H4 (cell line): ENCODE results near the gene COX11. TPM values are rescaled to one million over a fixed set of nuclear protein-coding genes. Genes with fewer than 3 reads are reported as not detected.

Source experiments
- DNase-seq: peaks from one replicate; pipeline ENCODE4 v3.0.0-alpha.2; 2015; ENCODE audit warnings: low spot score
- total RNA-seq: library from RNA; depleted of rRNA; stranded (reverse); fragments of >200 nt; shearing (Covaris generic); gene quantifications from 2 replicates; pipeline ENCODE4 v1.2.3, GENCODE V29; 2014

The COX11 gene
- total RNA-seq, 1 experiment from 2014 or later, result 122 TPM

DNA sequence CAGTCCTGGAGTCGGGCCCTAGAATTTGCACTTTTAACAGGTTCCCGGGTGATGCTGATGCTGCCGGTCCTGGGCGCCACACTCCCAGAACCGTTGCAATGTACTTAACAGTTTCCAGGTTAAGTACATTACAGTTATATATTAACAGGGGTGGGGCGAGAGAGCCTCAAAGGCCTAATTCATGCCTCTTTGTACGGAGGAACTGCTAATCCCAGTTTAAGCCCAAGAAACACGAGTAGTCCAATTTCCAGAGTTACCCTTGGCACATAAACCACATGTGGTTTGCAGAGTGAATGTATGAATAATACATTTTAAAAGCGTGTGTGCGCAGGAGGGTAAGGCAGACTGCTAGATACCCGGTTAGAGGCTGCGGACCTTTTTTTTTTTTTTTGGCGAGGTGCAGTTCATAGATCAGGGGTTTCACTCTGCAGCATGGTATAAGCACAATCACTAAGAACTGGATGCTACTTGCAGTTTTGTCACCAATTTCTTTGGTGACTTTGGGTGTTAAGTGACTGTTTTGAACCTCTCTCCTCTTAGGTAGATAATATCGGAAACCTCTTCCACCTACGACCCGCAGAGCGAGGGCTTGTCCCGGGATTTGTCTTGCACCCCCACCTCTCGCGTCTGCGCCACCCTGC is 713 bp downstream of the COX11 start:
- DNase-seq, result no peak

DNA sequence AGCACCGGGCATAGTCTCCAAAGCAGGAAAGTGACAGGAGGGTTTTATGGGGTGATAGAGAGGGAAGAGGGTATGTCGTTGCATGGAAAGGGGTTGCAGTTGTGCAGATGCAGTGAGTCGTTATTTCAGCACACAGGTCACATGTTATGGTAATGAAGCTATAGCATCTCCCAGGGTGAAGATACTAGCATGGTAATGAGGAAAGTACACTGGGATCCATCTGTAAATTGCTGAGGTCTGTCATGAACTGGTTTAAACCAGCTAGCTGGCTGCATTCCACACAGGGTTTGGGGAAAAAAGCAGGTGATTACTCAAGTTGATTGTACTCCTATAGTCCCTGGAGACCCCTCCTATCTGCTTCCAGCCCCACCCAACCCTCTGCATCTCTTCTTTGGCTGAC is 11.7 kb downstream of the COX11 start:
- DNase-seq, result no peak

DNA sequence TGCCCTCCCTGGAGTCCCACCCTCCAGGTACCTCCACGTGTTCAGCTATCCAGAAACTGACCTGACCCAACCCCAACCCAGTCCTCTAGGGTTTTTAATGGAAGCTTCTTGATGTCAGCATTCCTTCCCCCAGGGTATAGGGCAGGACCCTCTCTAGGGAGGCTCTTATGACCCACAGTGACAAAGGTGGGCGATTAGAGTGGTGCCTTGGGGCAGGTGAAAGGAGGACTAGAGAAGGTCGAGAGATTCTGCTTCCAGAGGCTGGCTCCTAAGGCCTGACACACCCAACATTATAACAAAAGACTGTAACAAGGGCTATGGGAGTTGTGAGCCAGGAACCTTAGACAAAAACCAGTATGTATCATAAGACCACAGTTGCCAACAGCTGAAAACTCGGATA is 17.2 kb downstream of the COX11 start:
- DNase-seq, result no peak

DNA sequence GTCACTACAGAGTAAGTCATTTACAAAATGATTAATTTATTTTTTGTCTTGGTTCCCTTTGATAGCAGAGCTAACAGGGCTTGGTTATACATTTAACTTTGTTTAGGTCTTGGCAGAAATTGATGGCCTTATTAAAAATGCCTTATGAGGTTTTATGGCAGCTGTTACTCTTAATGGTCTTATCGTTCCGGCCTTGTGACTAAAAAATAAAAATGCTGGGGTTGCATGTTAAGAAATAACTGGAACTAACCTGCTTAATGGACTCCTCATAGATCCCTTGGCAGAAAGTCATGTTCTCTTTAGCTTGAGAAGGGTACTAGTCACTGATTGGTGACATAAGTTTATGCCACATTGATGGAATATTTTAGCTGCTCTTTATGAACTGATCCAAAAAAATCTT is 18.3 kb downstream of the COX11 start:
- DNase-seq, result no peak

DNA sequence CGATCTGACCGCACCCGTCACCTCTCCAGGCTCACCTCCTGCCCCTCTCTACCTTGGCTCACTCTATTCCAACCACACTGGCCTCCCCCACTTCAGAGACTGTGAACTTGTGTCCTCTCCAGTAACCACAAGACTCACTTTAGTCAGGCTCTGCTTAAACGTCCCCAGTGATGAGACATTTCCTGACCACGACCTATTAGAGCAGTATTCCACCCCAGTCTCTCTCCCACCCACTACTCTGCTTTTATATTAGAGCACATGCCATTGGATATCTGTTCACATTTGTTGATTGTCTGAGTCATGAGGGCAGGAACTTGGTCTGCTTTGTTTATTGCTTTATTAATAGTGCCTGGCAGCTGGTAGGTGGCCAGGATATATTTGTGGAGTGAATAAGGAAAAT is 20.1 kb downstream of the COX11 start:
- peak; percentile 94 for DNase-seq

DNA sequence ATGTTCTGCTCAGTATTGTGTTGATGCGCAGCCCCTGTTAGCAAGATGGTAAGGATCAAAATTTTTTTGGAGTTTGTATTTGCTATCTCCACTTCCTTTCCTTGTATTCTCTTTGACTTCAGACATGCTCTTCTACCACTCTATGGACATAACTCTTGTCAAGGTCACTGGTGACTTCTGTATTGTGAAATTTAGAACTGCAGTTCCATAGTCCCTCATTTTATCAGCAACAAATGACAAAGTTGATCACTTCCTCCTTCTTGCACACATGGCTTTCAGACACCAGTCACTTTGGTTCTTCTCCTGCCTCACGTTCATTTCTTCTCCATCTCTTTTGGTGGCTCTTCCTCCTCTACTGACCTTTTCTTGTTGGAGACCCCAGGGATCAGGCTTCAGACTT is 21.1 kb downstream of the COX11 start:
- no peak for DNase-seq

DNA sequence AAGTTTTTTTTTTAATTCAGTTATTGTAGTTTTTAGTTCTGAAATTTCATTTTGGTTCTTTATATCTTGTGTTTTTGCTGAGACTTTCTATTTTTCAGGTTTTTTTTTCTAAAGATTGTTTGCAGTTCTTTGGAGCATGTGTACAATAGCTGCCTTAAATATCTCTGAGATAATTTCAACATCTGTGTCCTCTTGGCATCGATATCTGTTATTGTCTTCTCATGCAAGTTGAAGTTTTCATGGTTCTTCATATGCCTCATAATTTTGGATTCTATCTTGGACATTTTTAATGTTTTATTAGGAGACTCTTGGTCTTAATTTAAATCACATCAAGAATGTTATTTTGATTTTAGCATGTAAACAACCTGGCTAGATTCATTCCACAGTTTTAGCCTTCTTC is 22.8 kb downstream of the COX11 start:
- no peak for DNase-seq

DNA sequence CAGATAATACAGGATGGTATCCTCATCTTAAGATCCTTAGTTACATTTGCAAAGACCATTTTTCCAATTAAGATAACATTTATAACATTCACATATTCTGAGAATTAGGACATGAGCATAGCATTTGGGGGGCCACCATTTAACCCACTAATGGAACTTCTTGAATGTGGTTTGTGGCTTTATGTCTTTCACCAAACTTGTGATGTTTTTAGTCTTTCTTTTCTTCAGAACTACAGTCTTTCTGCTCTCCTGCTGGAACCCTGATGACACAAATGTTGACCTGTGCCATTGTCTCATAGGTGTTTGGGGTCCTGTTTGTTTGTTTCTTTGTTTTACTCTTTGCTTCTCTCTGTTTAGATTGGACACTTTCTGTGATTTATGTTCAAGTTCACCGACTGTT is 23.2 kb downstream of the COX11 start:
- DNase-seq, result no peak

DNA sequence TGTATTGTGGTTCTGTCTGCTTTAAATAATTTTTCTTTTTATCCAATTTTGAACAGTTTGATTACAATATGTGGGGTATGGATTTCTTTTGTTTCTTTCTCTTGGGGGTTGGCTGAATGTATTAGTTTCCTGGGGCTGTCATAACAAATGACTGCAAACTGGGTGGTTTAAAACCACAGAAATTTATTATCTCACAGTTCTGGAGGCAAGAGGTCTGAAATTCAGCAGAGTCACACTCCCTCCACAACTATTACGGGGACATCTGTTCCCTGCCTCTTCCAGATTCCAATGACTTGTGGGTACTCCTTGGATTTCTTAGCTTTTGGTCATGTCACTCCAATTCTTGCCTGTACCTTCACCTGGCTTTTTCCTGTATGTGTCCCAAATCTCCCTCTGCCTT is 23.7 kb downstream of the COX11 start:
- DNase-seq, result peak; percentile 83

DNA sequence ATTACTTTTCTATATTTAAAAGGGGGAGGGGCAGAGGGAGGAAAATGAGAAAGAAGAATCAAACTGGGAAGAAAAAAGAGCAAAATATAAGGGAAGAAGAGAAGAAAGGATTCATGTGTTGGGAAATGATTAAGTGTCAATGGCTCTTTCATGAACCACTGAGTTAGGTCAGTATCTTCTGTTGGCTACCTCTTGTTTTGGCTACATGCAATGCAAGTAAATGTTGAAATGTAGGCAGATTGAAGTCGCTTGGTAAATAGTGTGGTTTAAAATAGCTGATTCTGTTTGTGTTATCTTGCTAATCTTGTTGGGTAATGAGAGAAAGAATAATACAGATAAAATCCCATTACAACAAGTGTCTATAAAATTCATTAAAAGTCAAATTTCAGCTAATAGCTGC is 27.2 kb downstream of the COX11 start:
- DNase-seq, result no peak

DNA sequence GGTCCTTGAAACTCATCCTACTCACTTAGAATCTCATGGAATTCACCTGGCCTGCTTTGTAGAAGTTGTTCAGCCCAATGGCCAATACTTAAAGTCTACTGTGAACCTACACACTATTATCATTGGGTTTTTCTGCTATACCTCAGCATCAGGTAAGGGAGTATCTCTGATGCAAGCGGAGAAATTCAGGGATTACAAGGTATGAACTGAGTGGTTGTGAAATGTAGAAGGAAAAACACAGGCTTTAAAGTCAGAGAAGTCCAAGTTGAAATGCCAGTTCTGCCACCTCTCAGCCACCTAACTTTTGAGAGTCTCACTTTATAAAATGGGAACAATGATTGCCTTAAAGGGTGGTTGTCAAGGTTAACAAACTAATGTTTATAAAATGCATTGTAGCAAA is 31.0 kb downstream of the COX11 start:
- DNase-seq, result no peak

DNA sequence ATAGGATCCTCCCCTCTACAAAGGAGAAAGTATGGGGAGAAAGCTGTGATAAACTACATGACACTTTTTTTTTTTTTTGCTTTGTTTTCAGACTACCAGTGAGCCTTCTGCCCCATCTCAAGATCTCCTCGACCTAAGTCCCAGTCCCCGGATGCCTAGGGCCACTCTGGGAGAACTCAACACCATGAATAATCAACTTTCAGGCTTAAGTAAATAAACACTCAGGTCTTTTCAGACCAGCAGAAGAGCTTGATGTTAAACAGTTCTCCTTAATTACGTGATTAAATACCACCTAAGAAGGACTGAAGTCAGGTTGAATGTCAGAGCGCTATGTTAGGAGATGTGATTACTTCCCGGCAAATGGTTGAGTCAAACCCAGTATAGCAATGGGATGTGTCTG is 31.4 kb downstream of the COX11 start:
- peak; percentile 42 for DNase-seq

DNA sequence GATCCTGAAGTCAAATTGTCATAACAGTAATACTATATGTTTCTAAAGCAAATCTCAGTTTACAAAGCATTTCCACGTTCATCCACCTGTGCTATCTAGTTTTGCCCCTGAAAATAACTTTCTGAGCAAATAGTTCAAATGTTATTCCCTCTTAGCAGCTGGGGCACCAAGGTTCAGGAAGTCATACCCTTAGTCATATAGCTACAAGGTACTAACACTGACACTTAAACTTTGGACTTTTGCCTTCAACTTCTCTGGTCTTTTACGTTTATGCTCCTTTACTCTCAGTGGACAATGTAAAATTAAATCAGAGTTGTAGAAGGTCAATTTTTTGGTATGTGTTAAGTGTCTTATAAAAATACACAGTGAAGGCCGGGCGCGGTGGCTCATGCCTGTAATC is 33.0 kb downstream of the COX11 start:
- no peak for DNase-seq

DNA sequence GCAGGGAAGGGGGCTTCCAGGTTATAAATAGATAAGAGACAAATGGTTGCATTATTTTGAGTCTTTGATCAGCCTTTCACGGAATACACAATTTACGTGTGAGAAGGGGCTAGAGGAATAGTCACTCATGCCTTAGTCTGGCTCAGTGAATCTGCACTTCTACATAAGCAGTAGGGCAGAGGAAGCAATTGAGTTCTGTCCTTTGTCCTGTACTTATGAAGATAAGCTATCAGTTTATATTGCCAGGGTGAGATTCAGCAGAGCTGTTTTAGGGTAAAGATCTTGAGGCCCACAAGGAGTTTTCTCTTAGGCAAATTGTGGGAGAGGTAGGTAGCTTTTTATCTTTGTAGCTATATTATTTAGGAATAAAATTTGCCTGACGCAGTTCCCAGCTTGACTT is 34.5 kb downstream of the COX11 start:
- no peak for DNase-seq

DNA sequence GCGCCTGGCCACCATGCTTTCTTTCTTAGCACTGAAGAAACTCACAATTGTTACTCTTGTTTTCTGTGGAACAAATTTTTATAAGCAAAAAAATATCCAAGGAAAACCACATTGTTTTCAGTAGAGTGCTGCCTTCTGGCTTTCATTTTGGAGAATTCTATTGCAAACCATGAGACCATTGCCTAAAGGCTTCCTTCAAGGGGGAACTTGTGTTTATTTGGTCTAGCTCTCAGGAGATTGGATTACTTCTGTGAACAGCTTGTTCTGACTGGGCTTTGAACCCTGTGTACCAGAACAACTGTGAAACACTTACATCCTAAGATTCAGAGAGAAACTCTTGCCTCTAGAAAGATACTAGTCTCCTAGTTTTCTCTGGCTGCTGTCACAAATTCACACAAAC is 35.7 kb downstream of the COX11 start:
- DNase-seq, result peak; percentile 57

DNA sequence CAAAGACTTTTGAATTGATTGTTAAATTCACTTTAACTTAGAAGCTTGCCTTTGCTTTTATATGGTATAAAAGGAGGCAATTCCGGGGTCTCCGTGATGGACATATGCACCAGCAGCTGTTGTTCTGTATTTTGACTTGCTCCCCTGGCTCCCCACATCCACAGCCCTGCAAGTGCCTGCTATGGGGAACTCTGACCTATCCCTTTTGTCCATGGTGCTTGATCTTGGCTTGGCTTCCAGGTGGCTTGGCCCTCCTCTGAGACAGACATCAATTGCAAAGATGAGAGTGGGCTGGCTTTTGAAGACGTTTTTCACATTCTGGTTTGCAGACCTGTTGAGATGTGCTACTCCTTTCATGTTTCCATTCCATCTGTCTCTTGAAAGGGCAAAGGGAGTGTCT is 40.9 kb downstream of the COX11 start:
- DNase-seq, result no peak

DNA sequence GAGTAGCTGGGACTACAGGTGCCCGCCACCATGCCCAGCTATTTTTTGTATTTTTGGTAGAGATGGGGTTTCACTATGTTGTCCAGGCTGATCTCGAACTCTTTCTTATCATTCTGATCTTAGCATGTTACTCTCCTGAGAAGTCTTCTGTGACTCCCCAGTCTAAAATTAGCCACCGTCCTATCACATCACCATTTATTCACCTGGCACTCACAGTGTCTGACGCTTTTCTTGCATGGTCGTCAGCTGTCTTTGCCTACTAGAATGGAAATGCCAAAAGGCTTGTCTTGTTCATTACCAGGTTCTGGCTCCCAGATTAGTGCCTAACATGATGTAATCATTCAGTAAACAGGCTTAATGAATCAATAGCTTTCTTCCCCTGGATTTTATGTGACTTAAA is 44.0 kb downstream of the COX11 start:
- no peak for DNase-seq

DNA sequence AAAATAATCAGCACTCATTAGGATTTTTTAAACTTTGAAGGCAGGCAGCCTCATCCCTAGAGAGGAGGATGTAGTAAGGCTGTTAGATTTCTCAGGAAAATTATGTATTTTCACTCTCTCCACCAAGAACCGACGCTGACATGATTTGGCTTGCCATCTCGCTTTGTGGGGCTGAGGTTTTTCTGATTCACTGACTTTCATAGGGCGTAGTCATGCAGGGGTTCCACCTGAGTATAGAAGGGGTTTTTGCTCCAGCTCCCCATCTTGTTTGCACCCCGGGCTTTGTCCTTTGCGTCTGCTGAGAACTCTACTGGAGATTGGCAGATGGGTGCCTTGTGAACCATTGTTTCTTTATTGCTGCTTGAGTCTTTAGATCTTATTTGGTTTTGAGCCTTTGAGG is 47.6 kb downstream of the COX11 start:
- no peak for DNase-seq

DNA sequence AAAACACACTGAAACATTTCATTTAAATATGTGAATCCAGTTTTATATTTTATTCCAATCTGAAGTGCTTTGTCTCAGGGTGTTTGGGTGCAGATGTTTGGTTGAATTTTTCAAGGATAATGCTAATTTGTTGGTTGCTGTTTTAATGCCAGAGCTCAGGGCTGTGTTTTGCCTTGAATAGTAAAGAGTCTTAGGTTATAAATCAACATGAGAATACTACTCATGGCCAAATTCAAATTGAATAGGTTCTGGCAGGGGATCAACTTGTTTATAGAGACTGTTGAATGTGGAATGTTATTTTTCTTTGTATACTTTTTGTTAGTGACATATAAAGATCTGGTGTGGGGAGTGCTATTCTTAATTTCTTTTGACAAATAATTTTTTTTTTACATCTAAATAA is 49.0 kb downstream of the COX11 start:
- no peak for DNase-seq

DNA sequence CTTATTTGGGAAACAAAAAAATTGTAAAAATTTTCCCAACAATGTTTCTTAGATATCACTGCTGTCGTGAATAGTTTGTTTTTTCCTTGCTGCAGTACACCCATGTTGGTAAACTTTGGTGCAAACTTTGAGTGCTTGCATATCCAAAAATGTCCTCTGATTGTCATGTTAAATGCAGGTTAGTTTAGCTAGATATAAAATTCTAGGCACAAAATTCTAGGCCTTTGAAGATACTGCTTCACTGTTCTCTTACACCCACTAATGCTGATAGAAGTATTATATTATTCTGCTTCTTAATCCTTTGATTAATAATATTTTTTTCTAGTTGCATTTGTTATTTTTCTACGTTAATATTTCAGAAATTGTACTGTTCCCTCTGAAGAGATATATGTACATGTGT is 51.7 kb downstream of the COX11 start:
- no peak for DNase-seq
